Measurements from ENCODE around the gene NEAT1.

DNA sequence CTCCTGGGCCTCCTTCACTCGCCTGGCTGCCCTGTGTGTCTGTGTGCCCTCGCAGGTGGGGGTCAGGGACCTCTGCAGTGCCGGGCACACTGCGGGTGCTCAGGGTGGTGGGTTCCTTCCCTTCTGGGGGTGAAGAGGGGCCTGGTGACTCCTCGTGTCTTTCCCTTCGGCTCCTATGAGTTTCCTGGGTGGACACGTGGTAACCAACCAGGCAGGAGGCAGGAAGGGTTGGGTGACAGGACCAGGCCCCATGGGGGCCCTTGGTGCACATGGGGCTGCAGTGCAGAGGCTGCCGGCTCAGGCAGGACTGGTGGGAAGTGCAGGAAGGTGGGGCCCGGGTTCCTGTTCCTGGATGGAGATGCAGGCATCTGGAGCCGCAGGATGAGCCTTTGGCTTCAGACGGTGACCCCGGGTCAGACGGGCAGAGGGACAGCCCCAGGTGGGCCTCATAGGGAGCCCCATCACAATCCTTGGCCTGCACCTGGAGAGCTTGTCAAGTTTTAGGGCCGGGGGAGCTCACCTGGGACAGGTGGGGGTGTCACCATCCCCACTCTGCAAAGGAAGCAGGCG is 26.6 kb upstream of the NEAT1 start:
- no peak for TF ChIP-seq CTCF (IDR thresholded peaks at IDR 0.05)
- no peak for TF ChIP-seq POLR2A (IDR thresholded peaks at IDR 0.05)

All from gastroesophageal sphincter (tissue), 3 donors.